GM18502 (cell line): ENCODE measurements around the gene ERBB2.

ENCODE experiments used
- ATAC-seq: cut with Tn5 transposase; IDR thresholded peaks from one replicate; pipeline ENCODE4 v1.9.1; 2021; ENCODE audit warnings: mild to moderate bottlenecking; ENCODE audit not compliant: unreplicated experiment, poor library complexity

Gene ERBB2

DNA sequence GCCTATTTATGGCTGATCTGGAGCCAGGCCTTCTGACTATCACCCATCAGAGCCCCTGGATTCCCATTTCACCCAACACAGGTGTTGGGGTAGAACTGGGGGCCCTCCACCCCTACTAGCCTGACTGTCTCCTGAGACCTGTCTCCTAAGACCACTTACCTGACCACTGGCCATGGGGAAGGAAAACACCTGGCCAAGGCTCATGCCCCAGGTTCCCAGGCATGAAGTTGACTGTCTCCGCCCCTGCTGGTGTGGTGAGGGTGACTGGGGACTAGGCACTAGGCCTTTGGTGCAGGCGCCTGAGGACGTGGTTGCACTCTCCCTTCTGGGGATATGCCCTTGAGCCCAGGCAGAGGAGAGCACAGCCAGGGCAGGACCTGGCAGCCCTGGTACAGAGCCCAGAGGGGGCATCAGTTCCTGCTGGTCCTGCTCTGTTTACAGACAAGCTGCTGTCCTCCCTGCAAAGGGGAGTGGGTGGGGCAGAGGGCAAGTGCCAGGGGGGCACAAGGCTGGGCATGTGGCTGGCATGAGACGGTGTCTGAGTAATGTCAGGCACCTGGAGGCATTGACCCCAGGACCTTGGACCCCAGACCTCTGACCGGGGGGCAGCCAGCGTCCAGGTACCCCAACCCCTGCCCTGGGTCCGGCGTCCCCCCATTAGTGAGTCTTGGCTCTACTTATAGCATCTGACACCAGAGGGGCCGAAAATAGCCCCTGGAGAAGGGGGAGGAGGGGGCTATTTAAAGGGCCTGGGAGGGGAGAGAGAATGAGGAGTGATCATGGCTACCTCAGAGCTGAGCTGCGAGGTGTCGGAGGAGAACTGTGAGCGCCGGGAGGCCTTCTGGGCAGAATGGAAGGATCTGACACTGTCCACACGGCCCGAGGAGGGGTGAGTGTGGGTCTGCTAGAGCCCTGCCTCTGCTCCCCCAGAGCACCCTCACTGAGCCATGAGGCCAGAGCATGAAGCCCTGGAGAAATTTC, 35.0 kb upstream of the ERBB2 start, which contains the start of gene TCAP:
TCAP (plus strand) TSS at position 769 of the 981 bp plus-strand sequence; CDS start at position 780, 11 bp downstream.
- ATAC-seq = no peak

DNA sequence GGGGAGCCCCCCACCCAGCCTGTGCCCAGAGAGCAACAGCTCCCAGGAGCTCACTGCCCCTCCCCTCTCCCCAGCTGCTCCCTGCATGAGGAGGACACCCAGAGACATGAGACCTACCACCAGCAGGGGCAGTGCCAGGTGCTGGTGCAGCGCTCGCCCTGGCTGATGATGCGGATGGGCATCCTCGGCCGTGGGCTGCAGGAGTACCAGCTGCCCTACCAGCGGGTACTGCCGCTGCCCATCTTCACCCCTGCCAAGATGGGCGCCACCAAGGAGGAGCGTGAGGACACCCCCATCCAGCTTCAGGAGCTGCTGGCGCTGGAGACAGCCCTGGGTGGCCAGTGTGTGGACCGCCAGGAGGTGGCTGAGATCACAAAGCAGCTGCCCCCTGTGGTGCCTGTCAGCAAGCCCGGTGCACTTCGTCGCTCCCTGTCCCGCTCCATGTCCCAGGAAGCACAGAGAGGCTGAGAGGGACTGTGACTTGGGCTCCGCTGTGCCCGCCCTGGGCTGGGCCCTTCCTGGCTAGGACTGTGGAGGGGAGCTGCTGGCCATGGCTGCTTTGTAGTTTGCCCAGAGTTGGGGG, 34.1 kb upstream of the ERBB2 start:
- ATAC-seq = no peak

DNA sequence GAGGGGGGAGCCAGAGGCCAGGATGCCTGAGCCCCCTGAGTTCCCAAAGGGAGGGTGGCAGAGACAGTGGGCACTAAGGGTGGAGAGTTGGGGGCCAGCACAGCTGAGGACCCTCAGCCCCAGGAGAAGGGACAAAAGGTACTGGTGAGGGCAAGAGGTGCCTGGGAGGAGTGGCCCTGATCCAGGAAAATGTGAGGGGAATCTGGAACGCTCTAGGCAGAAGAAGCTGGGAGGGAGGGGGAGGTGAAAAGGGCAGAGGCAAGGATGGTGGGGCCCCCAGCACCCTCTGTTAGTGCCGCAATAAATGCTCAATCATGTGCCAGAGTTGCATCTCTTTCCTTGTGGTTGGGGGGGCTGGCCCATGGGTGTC, 33.6 kb upstream of the ERBB2 start:
- ATAC-seq = no peak

DNA sequence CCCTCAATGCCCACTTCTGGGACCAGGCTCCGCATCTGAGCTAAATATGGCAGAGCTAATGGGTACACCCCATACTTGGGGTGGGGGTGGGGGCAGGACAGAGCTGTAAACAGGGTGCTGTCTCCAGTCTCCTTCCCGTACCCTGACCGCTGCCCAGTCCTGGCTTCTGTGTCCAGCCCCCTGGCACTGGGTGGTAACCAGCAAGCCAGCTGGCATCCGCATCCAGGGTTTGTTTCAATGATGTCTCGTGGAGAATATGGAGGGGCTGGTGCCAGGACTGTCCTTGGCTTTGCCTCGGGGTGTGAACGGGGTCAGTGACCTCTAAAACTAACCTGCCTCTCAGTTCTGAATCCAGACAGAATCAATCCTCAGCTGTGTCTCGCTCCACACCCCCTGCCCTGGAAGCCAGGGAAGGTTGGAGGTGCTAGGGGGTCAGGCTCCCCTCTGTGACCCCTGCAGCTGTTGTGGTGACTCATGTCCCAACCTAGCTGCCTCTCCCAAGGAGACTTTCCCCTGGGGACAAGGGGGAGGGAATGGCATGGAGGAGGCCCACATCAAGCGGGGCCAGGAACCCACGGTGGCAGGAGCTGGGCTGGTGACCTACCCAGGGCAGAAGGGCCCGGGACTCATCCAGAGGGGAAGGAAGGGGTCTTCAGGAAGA, 33.1 kb upstream of the ERBB2 start:
- no peak for ATAC-seq

DNA sequence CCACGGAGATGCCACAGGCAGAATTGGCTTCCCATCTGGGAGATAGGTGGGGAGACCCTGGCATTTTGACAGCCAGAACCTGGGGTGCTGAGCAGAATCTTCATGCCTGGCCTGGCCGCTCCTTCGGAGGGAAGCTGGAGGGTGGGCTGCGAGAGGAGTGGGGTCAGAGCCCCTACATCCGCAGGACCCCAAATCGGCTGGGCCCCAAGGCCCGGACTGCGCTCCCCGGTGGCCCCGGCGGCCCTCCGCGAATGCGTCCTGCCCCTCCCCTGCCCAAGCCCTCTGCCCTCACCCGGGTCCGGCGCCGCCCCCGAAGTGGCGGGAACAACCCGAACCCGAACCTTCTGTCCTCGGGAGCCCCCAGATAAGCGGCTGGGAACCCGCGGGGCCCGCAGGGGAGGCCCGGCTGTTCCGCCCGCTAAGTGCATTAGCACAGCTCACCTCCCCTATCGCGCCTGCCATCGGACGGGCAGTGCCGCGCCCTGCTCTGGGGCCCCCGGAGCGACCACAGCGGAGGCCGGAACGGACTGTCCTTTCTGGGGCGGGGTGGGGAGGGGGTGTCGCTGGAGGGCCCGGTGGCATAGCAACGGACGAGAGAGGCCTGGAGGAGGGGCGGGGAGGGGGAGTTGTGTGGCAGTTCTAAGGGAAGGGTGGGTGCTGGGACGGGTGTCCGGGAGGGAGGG, 32.5 kb upstream of the ERBB2 start:
- ATAC-seq = no peak

DNA sequence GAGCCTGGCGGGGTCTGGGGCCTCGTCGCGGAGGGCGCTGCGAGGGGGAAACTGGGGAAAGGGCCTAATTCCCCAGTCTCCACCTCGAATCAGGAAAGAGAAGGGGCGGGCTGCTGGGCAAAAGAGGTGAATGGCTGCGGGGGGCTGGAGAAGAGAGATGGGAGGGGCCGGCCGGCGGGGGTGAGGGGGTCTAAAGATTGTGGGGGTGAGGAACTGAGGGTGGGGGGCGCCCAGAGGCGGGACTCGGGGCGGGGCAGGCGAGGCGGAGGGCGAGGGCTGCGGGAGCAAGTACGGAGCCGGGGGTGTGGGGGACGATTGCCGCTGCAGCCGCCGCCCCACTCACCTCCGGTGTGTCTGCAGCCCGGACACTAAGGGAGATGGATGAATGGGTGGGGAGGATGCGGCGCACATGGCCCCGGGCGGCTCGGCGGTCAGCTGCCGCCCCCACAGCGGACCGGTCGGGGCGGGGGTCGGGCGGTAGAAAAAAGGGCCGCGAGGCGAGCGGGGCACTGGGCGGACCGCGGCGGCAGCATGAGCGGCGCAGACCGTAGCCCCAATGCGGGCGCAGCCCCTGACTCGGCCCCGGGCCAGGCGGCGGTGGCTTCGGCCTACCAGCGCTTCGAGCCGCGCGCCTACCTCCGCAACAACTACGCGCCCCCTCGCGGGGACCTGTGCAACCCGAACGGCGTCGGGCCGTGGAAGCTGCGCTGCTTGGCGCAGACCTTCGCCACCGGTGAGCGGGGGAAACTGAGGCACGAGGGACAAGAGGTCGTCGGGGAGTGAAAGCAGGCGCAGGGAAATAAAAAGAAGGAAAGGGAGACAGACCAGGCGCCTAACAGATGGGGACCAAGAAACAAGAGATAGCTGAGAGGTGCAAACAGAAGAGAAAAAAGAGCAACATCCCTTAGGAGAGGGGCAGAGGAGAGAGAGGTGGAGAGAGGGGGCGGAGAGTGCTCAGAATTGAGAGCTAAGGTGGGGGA, 31.6 kb upstream of the ERBB2 start, which contains the start of gene PNMT:
PNMT (plus strand) TSS at position 509 of the 980 bp plus-strand sequence; CDS start at position 532, 23 bp downstream.
- no peak for ATAC-seq

DNA sequence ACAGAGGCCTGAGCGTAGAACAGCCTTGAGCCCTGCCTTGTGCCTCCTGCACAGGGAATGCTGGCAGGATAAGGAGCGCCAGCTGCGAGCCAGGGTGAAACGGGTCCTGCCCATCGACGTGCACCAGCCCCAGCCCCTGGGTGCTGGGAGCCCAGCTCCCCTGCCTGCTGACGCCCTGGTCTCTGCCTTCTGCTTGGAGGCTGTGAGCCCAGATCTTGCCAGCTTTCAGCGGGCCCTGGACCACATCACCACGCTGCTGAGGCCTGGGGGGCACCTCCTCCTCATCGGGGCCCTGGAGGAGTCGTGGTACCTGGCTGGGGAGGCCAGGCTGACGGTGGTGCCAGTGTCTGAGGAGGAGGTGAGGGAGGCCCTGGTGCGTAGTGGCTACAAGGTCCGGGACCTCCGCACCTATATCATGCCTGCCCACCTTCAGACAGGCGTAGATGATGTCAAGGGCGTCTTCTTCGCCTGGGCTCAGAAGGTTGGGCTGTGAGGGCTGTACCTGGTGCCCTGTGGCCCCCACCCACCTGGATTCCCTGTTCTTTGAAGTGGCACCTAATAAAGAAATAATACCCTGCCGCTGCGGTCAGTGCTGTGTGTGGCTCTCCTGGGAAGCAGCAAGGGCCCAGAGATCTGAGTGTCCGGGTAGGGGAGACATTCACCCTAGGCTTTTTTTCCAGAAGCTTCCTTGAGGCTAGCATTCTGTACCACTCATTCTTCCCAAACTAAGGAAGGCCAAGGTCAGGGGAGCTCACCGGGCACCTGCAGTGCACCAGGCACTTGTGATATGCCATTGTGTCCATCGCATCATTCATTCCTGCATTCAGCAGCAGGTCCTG, 29.7 kb upstream of the ERBB2 start:
- no peak for ATAC-seq

DNA sequence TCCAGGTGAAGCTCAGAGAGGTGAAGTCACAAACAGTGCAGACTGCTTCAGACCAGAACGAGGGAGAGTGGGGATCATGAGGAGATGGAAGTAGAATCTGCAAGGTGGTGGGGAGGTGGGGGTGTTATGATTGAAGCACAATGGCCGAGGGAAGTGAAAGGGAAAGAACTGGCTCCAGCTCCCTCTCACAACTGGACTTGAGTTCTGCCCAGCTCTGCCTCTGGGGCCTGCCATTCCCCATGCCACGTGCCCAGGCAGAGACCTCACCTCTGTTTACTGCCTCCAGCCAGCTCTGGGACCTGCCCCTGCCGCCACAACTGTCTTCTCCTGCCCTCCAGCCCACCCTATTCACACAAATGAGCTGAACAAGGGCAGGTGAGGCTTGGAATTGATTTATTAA, 29.1 kb upstream of the ERBB2 start:
- no peak for ATAC-seq

DNA sequence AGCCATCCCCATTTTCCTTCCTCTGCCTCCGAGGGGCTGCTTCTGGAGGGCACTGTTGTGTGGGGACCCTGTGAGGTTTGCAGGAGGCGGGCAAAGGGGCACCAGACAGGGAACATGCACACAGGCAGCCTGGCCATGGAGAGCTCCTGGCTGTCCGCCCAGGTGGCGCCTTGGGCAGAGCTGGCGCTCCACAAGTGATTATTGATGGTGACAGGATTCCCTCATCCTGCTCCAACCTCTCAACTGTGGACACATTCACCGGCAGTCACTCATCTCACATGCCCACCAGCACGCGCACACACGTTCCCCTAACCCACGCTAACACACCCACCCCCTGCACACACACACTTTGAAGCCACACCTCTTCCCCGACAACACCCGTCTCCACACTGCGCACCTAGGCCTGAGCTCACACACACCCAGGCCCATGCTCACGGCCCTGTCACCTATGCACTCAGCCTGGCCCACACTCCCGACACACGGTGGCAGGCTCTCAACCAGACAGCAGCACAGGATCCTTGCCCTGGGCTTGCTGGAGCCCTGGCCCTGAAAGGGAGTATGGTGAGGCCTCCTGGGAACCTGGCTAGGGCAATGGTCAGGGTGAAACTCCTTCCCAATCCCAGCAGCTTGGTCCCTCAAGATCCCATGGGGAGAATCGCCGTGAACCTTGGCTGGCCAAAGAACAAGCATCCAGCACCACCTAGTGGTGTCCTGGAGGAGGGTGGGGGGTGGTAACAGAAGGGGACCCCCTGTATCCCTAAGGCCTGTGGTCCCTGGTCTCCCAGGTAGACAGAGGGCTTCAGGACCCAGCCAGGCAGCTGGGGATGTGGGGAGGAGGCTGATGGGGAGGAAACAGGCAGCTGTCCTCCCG, 28.0 kb upstream of the ERBB2 start:
- no peak for ATAC-seq

DNA sequence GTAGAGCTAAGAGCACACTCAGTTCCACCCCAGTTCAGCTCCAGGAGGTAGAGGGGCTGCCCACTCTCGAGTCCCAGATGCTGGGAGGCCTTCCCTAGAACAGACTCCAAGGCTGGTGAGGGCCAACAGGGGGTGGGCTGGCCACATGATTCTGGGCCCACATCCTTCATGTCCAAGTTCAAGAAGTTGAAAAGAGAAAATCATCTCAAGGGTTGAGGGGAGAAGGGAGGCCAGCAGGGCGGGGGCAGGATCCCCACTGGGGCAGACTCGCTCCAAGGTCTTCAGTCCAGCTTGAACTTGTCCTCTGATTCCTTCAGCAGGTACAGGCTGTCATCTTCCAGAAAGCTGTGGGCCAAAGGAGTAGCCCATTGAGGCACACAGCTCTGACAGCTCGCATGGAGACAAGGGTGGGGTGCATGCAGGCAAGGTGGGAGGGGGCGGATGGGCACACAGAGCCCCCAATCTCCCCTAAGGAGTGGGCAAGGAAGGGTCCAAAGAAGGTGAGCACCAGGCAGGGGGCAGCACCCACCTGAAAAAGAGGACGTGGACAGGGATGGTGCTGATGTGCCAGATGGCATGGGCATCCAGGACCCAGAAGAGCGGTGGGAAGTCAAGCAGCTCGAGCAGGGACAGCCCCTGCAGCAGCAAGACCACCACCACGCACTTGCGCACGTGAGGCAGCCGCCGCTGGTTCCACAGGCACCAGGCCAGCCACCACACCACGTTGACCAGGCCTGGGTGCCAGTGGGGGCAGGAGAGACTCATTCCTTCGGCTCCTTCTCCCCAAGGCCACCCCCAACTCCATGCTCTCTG, 27.1 kb upstream of the ERBB2 start:
- ATAC-seq = no peak

DNA sequence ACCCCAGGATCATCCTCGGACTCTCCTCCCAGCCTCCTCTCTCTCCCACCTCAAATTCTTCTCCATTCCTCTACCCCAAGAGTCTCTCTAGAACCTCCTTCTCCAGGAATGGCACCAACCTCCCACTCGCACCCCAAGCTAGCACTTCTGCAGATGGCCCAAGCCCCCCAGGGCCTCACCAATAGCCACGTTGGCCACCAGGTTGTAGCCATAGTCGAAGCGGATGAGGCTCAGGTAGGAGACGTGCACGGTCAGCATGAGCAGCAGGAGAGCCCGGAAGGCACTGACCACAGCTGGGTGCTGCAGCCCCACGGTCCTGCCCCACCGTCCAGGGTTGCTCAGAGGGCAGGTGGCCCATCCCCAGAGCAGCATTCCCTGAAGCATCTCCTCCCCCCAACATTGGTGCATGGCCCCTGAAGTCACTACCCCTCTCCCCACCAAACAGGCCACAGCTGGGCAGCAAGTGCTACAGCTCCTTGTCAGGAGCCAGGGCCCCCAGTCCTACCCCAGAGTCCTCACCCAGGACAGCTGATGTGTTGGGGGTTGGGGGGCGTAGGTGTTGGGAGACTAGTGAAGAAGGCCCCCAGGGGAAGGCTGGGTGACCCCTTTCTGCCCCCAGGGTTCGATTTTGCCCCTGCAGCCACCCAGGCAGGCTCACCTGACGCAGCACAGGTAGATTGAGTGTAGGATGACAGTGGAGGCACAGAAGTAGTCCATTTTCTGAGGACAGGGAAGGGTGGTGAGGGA, 26.4 kb upstream of the ERBB2 start:
- no peak for ATAC-seq

DNA sequence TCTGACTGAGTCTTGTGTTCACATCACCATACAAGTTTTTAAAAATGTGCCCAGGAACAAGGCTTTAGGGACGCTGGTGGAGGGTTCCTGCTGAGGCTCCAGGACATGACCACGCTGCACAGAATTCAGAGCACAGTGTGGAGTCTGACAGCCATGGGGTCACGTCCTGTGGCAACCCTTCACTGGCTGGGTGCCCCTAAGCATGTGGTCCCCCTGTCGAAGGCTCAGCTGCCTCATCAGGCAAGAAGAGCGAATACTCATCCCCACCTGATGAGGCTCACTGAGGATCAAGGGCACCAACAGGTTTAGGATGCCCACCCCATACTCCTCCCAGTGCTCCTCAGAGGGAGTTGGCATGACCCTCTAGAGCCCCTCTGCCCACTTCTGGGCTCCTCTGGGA, 25.7 kb upstream of the ERBB2 start:
- no peak for ATAC-seq

DNA sequence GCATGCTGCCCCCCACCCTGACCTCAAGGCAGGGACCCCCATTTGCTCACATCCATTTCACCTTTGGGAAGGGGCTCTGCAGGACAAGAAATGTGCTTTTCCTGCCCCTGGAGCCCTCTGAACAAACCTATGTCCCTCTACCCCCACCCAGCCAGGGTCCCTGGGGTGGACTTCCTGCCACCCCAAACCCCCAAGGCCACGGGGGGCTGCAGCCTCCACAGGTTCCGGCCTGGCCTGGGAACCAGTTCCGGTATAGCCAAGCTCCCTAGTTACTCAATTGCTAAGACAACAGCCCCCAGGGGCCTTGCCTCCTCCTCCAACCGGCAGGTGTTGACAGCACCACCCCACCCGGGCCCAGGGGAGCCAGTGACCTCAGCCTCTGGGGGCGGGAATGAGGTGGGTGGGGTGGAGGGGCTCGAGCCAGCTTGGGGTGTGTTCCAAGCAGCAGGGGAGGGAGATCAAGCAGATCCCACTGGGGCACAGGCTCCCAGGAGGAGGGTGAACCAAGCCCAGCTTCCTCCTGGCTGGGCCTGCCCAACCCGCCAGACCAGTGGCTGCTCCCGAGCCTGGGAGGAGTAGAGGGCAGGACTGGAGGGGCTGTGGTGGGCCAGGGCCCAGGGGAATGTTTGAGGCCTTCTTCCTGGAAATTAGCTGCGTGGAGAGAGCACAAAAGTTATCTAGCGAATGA, 25.0 kb upstream of the ERBB2 start:
- no peak for ATAC-seq

DNA sequence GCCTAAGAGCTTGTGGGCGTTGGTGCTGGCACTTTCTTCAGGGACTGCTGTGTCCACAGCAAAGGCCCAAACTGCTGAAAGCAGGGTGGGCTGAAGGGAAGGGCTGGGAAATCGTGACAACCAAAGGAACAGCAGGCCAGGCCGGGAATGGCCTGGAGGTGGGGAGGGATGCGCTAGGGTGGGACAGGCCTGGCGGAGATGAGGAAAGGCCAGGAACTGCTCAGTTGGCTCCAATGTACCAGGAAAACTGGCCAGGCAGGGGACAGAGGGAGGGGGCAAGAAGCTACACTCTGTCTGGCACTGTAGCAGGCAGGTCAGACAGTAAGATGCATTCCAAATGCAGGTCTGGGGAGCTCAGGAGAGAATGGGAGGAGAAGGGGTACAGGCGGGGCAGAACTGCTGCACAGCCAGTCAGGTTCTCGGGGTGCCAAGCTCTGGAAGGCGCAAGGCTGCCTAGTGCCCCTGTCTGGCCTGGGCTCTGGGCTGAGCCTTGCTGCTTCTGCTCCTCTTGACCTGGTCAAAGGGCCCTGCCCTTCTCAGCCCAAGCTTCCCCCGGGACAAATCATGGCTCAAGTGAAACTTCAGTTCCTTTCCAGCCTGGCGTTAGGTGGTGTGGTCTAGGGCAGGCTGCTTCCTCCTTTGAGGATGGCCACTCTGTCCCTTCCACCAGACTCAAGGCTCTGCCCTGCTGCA, 24.3 kb upstream of the ERBB2 start:
- ATAC-seq = no peak
